Measurements from ENCODE around the gene IL24.

Gene IL24

DNA sequence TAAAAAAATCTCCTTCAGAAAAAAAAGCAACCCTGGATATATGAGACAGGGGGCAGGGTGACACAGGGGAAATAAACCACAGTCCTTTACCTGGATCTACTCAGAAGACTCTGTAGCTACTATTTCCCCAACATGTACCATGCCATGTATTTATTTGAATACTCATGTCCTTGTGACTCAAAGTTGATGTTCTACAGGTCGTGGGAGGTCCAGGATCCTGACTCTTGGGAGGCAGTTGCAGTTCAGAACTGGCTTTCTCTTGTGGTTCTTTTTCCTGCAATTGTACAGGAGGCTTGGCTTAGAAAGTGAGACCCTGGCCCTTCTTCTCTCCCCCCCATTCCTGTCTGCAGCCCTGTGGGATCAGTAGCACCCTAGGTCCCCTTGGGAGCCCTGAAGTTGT is 5.8 kb upstream of the IL24 start:
- H3K4me3 Mint-ChIP-seq, result no peak overlapping the region

DNA sequence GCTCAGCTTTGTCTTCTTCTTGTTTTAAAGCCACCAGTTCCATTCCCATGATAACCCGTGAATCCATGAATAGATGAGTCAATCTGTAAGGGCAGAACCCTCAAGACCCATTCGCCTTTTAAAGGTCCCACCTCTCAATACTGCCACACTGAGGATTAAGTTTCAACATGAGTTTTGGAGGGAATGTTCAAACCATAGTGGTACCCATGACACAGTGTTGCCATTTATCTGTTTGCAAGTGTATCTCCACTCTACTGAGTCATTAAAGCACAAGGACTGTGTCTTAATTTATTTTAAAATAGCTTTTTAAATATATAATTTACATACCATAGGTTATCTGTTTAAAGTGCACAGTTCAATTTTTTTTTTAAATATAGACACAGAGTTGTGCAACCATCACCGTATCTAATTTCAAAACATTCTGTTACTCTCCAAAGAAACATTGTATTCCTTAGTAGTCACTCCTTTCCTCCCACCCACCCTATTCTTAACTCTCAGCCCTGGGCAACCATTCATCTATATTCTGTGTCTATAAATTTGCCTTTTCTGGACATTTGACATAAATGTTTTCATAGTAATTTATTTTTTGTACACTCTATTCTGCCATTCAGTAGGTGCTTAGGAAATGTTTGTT is 4.8 kb upstream of the IL24 start:
- Mint-ChIP-seq H3K27ac (no peak overlapping the region), H3K36me3 (ENCODE audit: low read depth) (no peaks in the 10 kb centered on the region), H3K9me3 (no peaks in the 10 kb centered on the region), H3K4me1 (ENCODE audit: low read depth) (peaks cover 86% of the 10 kb centered on the region), H3K27me3 (no peaks in the 10 kb centered on the region), H3K4me3 (no peak overlapping the region)

More for the DNA sequence above, 5.8 kb upstream of the IL24 start:
- Mint-ChIP-seq H3K27ac (no peak overlapping the region), H3K36me3 (ENCODE audit: low read depth) (no peaks in the 10 kb centered on the region), H3K4me1 (ENCODE audit: low read depth) (peaks cover 76% of the 10 kb centered on the region), H3K9me3 (no peaks in the 10 kb centered on the region), H3K27me3 (peaks cover 3% of the 10 kb centered on the region)

DNA sequence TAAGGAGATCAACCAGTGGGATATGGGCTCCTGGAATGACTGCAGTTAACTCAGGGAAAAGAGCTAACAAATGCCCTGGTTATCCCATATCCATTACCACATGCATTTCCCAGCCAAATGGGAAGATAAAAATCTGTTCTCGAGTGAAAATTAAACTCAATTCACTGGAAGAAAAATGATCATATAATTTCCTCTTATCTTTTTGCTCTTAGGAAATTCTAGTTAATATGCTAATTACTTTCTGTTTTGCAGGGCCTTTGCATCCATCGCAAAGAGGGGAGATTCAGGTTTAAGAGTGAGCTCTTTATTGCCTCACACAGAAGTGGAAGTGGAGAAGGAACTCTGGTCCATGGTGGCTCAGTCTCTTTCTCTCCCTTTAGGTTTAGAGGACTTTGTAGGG is 3.9 kb upstream of the IL24 start:
- H3K9me3 Mint-ChIP-seq, result no peaks in the 10 kb centered on the region
- H3K4me3 Mint-ChIP-seq, result no peak overlapping the region
- no peaks in the 10 kb centered on the region for H3K27me3 Mint-ChIP-seq
- H3K27ac Mint-ChIP-seq, result peak overlapping the region; percentile 32
- peaks cover 92% of the 10 kb centered on the region for H3K4me1 Mint-ChIP-seq (ENCODE audit: low read depth)
- no peaks in the 10 kb centered on the region for H3K36me3 Mint-ChIP-seq (ENCODE audit: low read depth)

DNA sequence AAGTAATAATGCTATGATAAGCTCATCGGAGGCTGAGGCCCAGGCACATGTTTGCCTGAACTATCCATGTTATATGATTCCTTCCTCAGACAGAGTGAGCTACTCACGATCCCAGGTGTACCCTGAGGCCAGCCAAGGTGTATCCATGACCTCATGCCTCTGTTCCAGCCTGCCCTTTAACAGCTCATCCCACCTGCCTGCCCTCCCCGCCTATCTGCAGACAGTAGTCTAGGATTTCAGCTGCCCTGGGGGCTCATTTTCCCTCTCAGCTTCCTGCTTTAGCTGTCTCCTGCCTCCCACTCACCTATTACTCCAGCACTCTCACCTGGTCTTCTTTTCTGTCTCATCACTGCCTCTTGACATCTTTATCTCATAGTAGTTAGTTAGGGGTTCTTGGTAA is 1.9 kb upstream of the IL24 start:
- Mint-ChIP-seq H3K27ac (peak overlapping the region; percentile 6), H3K4me1 (ENCODE audit: low read depth) (peaks cover 93% of the 10 kb centered on the region), H3K4me3 (no peak overlapping the region), H3K36me3 (ENCODE audit: low read depth) (no peaks in the 10 kb centered on the region), H3K9me3 (no peaks in the 10 kb centered on the region), H3K27me3 (no peaks in the 10 kb centered on the region)

DNA sequence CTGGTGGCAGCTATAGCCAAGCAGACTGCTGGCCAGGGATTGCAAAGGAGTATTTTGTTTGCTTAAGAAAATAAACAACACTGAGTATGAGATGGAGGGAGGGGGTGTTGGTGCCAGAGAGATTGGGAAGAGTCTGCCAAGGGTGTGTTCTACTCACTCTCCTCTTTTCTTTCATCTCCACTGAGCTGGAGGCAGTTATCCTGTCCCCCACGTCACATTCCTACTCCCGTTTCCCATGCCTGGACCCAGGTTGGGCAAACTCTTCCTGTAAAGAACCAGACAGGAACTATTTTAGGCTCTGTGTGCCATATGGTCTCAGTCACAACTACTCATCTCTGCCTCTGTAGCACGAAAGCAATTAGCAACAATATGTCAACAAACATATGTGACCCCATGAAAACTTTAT is 1.4 kb upstream of the IL24 start:
- Mint-ChIP-seq H3K4me1 (ENCODE audit: low read depth) (peaks cover 93% of the 10 kb centered on the region), H3K27ac (no peak overlapping the region), H3K9me3 (no peaks in the 10 kb centered on the region), H3K36me3 (ENCODE audit: low read depth) (peaks cover 4% of the 10 kb centered on the region), H3K27me3 (no peaks in the 10 kb centered on the region), H3K4me3 (no peak overlapping the region)

DNA sequence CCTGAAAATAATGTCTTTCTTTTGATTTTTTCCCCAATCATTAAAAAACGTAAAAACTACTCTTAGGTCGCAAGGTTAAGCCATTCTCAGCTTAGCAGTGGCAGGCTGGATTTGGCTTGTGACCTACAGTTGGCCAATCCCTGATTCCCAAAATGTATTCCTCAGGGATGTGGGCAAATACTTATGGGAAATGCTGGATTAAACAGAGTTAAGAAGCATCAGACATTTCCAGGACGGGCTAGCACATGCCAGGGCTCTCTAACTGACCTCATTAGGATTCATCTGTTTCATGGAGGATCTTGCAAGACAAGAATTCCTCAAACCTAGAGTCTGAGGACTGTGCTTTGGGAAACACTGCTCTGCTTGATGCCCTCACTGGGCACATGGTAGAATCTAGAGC is 982 bp upstream of the IL24 start:
- Mint-ChIP-seq H3K36me3 (ENCODE audit: low read depth) (peaks cover 8% of the 10 kb centered on the region), H3K4me1 (ENCODE audit: low read depth) (peaks cover 93% of the 10 kb centered on the region), H3K27me3 (no peaks in the 10 kb centered on the region), H3K9me3 (no peaks in the 10 kb centered on the region), H3K4me3 (no peak overlapping the region), H3K27ac (peak overlapping the region; percentile 86)

DNA sequence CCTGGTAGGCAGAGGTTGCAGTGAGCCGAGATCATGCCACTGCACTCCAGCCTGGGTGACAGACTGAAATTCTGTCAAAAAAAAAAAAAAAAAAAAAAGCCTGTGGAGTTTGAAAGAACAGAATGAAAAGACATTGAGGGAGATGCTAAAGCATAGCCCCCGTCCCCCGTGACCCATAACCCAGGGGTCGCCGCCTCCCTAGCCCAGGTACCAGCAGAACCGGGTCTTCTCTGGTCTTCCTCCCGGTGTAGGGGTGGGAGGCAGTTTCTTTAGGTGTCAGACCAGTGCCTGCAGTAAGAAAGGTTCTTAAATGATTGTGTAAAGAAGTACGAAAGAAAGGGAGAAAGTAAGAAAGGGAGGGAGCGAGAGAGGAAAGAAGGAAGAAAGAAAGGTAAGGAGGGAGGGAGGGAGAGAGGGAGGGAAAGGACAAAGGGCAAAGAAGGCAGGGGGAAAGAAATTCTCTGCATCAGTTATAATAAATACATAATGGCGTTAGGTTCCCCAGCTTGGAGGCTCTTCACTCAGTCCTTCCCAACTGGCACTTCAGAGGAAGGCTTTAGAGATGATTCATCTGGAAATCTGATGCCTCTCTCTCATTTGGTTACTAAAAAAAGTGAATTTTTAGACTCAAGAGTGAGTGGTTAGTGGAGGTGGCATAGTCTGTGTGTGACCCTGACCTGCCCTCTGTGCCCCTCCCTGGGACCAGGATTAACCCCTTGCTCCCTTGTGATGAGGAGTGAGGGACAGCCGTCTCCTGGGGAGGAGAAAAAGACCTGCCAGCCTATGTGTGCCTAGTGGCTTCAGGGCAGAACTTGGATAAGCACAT is 1.1 kb downstream of the IL24 start:
- Mint-ChIP-seq H3K4me3 (peak overlapping the region; percentile 75), H3K27ac (peak overlapping the region; percentile 86)

DNA sequence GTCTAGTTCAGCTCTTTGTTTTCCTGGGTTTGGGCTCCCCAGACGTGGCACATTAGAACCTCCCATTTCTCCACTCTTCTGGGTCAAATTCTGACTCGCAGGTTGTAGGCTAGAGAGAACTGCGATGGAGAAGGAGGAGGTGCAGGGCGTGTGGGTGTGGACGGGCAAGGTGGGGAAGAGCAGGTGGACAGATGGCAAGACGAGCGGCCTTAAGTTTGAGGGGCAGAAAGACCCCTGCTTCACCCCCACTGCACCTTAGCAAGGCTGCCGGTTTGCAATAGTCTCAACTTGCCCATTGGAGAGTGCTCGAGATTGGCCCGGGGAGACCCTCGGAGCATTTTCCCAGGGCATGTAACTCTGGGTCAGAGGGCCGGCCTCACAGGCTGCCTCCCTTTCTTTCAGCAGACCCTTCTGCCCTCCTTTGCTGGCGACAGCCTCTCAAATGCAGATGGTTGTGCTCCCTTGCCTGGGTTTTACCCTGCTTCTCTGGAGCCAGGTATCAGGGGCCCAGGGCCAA is 1.7 kb downstream of the IL24 start:
- Mint-ChIP-seq H3K4me3 (peak overlapping the region; percentile 75), H3K36me3 (ENCODE audit: low read depth) (peaks cover 33% of the 10 kb centered on the region), H3K9me3 (no peaks in the 10 kb centered on the region), H3K4me1 (ENCODE audit: low read depth) (peaks cover 93% of the 10 kb centered on the region), H3K27ac (peak overlapping the region; percentile 70), H3K27me3 (no peaks in the 10 kb centered on the region)

More for the DNA sequence above, 1.1 kb downstream of the IL24 start:
- Mint-ChIP-seq H3K9me3 (no peaks in the 10 kb centered on the region), H3K4me1 (ENCODE audit: low read depth) (peaks cover 93% of the 10 kb centered on the region), H3K36me3 (ENCODE audit: low read depth) (peaks cover 26% of the 10 kb centered on the region), H3K27me3 (no peaks in the 10 kb centered on the region)

DNA sequence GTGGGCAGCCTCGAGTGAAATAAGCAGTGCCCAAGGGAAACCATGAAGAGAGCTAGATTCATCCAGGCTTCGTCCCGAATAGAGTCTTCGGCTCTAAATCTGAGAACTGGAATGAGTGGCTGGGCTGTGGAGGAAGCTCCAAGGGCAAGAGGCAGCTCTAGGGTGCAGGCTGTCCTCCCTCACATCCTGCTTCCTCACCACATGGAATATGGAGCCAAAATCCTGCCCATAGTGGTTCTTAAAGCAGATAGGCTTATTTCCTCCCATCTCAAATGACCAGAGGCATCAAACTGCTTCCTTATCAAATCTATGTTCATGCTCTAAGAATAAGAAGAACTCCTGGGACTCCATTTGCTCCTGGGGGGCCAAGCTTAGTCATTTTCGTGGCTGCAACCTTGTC is 2.5 kb downstream of the IL24 start:
- Mint-ChIP-seq H3K27ac (no peak overlapping the region), H3K9me3 (no peaks in the 10 kb centered on the region), H3K27me3 (no peaks in the 10 kb centered on the region), H3K36me3 (ENCODE audit: low read depth) (peaks cover 40% of the 10 kb centered on the region), H3K4me3 (no peak overlapping the region), H3K4me1 (ENCODE audit: low read depth) (peaks cover 96% of the 10 kb centered on the region)

DNA sequence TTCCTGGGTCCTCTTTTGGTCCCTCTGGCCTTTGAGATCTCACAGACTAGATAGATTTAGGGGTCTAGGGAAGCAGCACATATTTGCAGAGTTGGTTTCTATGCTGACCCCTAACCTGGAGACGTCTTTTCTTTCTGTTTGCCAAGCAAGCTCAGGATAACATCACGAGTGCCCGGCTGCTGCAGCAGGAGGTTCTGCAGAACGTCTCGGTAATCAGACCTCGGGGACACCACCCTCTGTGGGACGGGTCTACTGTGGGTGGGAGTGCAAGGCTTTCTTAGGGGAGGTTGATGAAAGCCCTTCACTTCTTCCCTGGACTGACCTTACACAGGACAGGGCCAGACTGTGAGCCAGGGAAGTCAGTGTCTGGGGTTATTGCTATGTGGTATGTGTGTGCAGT is 2.9 kb downstream of the IL24 start:
- Mint-ChIP-seq H3K27me3 (no peaks in the 10 kb centered on the region), H3K4me1 (ENCODE audit: low read depth) (peaks cover 97% of the 10 kb centered on the region), H3K9me3 (no peaks in the 10 kb centered on the region), H3K36me3 (ENCODE audit: low read depth) (peaks cover 45% of the 10 kb centered on the region), H3K27ac (no peak overlapping the region), H3K4me3 (no peak overlapping the region)

DNA sequence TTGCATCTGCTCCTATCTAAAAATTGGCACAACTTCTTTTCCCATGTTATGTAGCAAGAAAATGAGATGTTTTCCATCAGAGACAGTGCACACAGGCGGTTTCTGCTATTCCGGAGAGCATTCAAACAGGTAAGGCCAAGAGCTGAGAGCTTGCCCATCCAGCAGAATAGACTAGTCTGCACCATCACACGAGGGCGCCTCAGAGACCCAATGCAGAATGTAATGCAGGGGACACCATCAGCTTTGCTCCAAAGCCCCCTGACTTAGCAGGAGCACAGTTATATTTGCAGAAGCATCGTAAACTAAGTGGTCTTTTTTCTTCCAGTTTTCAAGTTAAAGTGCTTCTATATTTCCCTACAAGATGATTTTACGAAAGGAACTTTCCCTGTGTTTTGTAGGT is 4.7 kb downstream of the IL24 start:
- Mint-ChIP-seq H3K4me1 (ENCODE audit: low read depth) (peaks cover 97% of the 10 kb centered on the region), H3K4me3 (no peak overlapping the region), H3K27ac (peak overlapping the region; percentile 3), H3K36me3 (ENCODE audit: low read depth) (peaks cover 55% of the 10 kb centered on the region), H3K27me3 (no peaks in the 10 kb centered on the region), H3K9me3 (no peaks in the 10 kb centered on the region)

DNA sequence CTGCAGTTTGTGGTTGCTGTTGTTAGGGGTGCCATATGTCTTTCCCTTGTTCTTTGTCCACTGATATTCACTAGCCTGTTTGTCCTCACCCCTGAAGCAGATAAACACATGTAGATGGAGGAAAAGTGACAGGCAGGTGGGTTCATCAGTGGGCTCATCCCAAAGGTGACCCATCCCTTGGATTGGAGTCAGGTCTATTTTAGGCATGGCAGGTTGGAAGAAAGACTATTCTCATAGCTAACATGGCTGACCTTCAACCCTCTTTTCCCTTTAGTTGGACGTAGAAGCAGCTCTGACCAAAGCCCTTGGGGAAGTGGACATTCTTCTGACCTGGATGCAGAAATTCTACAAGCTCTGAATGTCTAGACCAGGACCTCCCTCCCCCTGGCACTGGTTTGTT is 5.5 kb downstream of the IL24 start:
- H3K4me1 Mint-ChIP-seq (ENCODE audit: low read depth), result peaks cover 96% of the 10 kb centered on the region
- no peaks in the 10 kb centered on the region for H3K27me3 Mint-ChIP-seq
- peaks cover 55% of the 10 kb centered on the region for H3K36me3 Mint-ChIP-seq (ENCODE audit: low read depth)
- no peak overlapping the region for H3K27ac Mint-ChIP-seq
- no peaks in the 10 kb centered on the region for H3K9me3 Mint-ChIP-seq
- H3K4me3 Mint-ChIP-seq, result no peak overlapping the region

DNA sequence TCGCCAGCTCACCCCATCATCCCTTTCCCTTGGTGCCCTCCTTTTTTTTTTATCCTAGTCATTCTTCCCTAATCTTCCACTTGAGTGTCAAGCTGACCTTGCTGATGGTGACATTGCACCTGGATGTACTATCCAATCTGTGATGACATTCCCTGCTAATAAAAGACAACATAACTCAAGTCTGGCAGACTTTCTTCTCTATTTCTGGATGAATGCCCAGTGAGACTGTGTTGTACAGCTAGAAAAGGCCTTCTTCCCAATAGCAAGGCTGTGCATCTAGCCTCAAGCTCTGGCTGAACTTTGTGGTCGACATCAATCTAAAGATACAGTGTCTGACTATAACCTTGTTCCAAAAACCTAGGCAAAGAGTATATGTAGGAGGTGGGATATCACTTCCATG is 6.4 kb downstream of the IL24 start:
- no peaks in the 10 kb centered on the region for H3K27me3 Mint-ChIP-seq
- H3K4me3 Mint-ChIP-seq, result no peak overlapping the region
- H3K4me1 Mint-ChIP-seq (ENCODE audit: low read depth), result peaks cover 95% of the 10 kb centered on the region
- peaks cover 63% of the 10 kb centered on the region for H3K36me3 Mint-ChIP-seq (ENCODE audit: low read depth)
- H3K27ac Mint-ChIP-seq, result peak overlapping the region; percentile 39
- H3K9me3 Mint-ChIP-seq, result no peaks in the 10 kb centered on the region

DNA sequence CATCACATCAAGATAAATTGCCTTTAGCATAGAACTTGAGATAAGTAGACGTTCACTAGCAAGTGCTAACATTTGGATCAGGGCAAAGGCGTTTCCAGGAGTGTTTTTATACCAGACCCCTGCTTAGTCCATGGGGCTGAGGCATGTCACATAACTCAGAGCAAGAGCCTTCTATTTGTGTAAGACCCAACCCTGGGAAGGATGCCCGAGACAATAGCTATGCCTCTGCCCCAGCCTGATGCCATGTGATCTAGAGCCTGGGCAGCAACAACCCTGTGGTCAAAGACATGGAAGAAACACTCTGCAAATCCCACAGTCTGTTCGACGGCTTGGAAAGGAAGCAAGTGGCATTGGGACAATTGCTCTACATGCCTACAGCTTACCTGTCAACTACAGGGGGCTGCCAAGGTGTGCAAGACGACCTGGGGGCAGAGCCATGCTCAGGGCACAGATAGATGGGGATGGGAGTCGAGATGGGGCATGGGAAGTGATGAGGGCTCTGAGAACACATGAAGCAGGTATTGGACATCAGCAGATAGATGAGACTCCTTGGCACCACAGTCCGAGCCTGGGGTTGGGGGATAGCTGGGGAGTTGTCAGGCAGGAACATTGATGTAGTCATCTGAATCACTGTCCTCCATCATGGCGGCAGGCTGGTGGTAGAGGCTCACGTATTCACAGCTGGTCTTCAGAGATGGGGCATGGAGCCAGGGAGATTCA is 7.3 kb downstream of the IL24 start:
- H3K4me3 Mint-ChIP-seq, result no peak overlapping the region
- peaks cover 66% of the 10 kb centered on the region for H3K36me3 Mint-ChIP-seq (ENCODE audit: low read depth)
- peaks cover 92% of the 10 kb centered on the region for H3K4me1 Mint-ChIP-seq (ENCODE audit: low read depth)
- peak overlapping the region; percentile 90 for H3K27ac Mint-ChIP-seq
- no peaks in the 10 kb centered on the region for H3K9me3 Mint-ChIP-seq
- no peaks in the 10 kb centered on the region for H3K27me3 Mint-ChIP-seq
